ENCODE results near the gene SPOCK1. TPM values are rescaled to one million over a fixed set of nuclear protein-coding genes. Genes with fewer than 3 reads are reported as not detected.

SPOCK1 gene
- total RNA-seq, 1 experiment from 2014 or later, result 0.27 TPM

DNA sequence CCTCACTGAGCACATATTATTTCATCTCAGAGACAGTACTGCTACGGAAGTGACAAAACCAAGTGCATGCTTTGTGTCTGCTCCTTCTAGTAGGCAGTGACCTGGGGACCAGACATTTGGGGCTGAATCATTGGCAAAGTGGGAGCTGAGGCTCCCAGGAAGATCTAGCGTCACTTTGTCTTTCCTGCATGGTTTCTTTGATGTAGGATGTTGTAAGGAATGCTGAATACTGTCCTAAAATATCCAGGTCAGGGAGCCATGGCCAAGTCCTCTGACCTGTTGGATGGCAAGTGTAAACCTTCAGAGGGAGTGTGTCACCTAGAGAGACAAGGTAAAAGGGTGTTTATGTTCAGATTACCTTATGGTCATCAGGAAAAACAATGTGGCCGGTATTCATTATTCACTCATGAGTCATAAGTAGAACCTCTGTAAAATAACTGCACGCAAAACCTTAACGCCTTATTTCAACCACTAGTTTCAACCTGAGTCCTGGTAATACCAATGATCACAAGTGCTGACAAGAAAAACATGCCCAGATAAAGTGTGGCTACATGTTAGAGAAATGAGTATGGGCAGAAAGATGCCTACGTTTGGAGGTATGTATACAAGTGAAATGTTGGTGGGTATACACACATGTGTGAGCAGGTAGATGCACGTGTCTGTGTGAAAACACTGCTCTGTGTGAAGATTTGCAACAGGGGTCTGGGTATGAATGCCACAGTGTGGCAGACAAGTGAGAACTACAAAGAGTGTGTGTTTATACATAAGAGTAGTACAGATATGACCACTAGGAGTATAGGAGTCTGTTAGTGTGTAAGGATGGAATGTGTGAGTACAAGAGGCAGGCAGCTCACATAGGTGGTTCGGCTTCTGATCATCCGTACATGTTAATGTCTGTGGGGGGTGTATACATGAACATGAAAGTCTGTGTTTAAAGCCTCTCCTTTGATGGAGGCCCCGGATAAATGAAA, 263.9 kb downstream of the SPOCK1 start:
- CTCF ChIA-PET, result no interaction called here
- H3K4me2 ChIP-seq (ENCODE audit: low read length), result peak overlapping the region; percentile 59
- H3K27me3 ChIP-seq (ENCODE audit: insufficient read depth, low read length), result no peaks in the 10 kb centered on the region
- POLR2A ChIA-PET, result no interaction called here
- H3K4me3 ChIP-seq (replicated peaks in 1 of 2; ENCODE audit: low read depth in 1 of 2, low read length in 2 of 2), result no peak overlapping the region
- H3K79me2 ChIP-seq (ENCODE audit: insufficient read depth, low read length), result no peaks in the 10 kb centered on the region
- no peaks in the 10 kb centered on the region for H4K20me1 ChIP-seq (ENCODE audit: insufficient read depth)
- peaks cover 0 to 29% of the 10 kb centered on the region in 2 experiments; a peak in 3 of 4 replicates for H3K4me1 ChIP-seq (ENCODE audit: control insufficient read depth in 1 of 2, insufficient read depth in 2 of 2, low read length in 2 of 2)
- ATAC-seq (peak; percentile 81), DNase-seq (ENCODE audit: low read depth, low spot score) (no peak)
- no peaks in the 10 kb centered on the region for H3K36me3 ChIP-seq (ENCODE audit: control insufficient read depth in 1 of 2, insufficient read depth in 2 of 2, low read length in 2 of 2)
- H3K9me2 ChIP-seq (ENCODE audit: insufficient read depth), result no peaks in the 10 kb centered on the region
- intact Hi-C loops (cut with micrococcal nuclease), result no loop called here
- no peak overlapping the region for H3K27ac ChIP-seq (ENCODE audit: low read depth, low read length)
- H2AFZ ChIP-seq (ENCODE audit: low read depth, low read length, poor library complexity, severe bottlenecking), result peak overlapping the region; percentile 72
- TF ChIP-seq, protein P1, sequence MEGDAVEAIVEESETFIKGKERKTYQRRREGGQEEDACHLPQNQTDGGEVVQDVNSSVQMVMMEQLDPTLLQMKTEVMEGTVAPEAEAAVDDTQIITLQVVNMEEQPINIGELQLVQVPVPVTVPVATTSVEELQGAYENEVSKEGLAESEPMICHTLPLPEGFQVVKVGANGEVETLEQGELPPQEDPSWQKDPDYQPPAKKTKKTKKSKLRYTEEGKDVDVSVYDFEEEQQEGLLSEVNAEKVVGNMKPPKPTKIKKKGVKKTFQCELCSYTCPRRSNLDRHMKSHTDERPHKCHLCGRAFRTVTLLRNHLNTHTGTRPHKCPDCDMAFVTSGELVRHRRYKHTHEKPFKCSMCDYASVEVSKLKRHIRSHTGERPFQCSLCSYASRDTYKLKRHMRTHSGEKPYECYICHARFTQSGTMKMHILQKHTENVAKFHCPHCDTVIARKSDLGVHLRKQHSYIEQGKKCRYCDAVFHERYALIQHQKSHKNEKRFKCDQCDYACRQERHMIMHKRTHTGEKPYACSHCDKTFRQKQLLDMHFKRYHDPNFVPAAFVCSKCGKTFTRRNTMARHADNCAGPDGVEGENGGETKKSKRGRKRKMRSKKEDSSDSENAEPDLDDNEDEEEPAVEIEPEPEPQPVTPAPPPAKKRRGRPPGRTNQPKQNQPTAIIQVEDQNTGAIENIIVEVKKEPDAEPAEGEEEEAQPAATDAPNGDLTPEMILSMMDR (IDR thresholded peaks at IDR 0.05 in 2 of 3, conservative IDR thresholded peaks at IDR 0.05 in 1 of 3; ENCODE audit: borderline replicate concordance in 1 of 3, insufficient read depth in 1 of 3, low read depth in 2 of 3, low read length in 2 of 3), result 0 out of 6 replicates have a peak, but pooled peaks of 1 of the 3 experiments have one; percentile 11
- peak; percentile 39; the same call in 1 of the 2 replicates for TF ChIP-seq FOSL1 (IDR thresholded peaks at IDR 0.05; ENCODE audit: low read depth)
- TF ChIP-seq JUND (IDR thresholded peaks at IDR 0.05), result peak; percentile 34; the same call in 1 of the 2 replicates
- no peak for TF ChIP-seq RAD21 (IDR thresholded peaks at IDR 0.05; ENCODE audit: low read depth)
- no peak for TF ChIP-seq SRF (IDR thresholded peaks at IDR 0.05; ENCODE audit: low read depth)
- no TSS peak for BruUV-seq (replicated peaks)
- RAD21 ChIA-PET (ENCODE audit: low non-redundant PET in 1 of 2, low total read pairs in 2 of 2, uncharacterized antibody in 2 of 2, unreplicated experiment in 2 of 2), result no interaction called here
- no peaks in the 10 kb centered on the region for H3K9me3 ChIP-seq (ENCODE audit: control insufficient read depth in 1 of 2, insufficient read depth in 1 of 2, low read depth in 1 of 2, low read length in 2 of 2)
- H3K9ac ChIP-seq (ENCODE audit: low read length), result no peak overlapping the region

DNA sequence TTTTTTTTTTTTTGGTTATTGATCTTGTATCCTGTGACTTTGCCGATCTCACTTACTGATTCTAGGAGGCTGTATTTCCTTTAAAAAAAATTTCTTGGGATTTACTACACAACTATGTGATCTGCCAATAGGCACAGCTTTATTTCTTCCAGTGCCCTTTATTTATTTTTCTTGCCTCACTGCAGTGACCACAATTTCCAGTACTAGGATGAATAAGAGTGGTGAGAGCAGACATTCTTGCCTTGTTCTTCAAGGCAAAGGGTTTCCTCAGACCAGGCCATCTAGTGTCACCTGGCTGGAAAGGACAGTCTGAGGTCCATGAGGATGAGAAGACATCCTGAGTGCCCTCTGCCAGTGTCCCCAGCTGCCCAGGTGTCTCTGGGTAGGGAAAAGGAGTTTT, 265.4 kb downstream of the SPOCK1 start:
- TF ChIP-seq SIN3A (IDR thresholded peaks at IDR 0.05; ENCODE audit: low read depth), result no peak
- TF ChIP-seq CBX3 (IDR thresholded peaks at IDR 0.05; ENCODE audit: low read depth), result no peak
- TF ChIP-seq ZFX (IDR thresholded peaks at IDR 0.05), result no peak
- TF ChIP-seq TCF7L2 (IDR thresholded peaks at IDR 0.05; ENCODE audit: borderline replicate concordance, extremely low read depth, insufficient read depth, insufficient read length), result no peak
- no peak for TF ChIP-seq MAX (IDR thresholded peaks at IDR 0.05)
- TF ChIP-seq POLR2AphosphoS5 (IDR thresholded peaks at IDR 0.05; ENCODE audit: low read depth, low read length), result no peak
- no peak for TF ChIP-seq SP1 (IDR thresholded peaks at IDR 0.05; ENCODE audit: low read depth)
- TF ChIP-seq ZNF274 (IDR thresholded peaks at IDR 0.05; ENCODE audit: low read depth, low read length), result no peak
- TF ChIP-seq ELF1 (IDR thresholded peaks at IDR 0.05; ENCODE audit: borderline replicate concordance, low read depth), result no peak
- no peak for TF ChIP-seq YY1 (IDR thresholded peaks at IDR 0.05; ENCODE audit: extremely low read depth, insufficient replicate concordance, low read depth, low read length)
- CTCF ChIA-PET, result no interaction called here
- intact Hi-C loops (cut with micrococcal nuclease), result no loop called here

More for the DNA sequence above, 265.4 kb downstream of the SPOCK1 start:
- Histone ChIP-seq H3K4me2 (ENCODE audit: low read length) (no peak overlapping the region), H3K4me1 (ENCODE audit: control insufficient read depth in 1 of 2, insufficient read depth in 2 of 2, low read length in 2 of 2) (peaks cover 0 to 29% of the 10 kb centered on the region in 2 experiments; a peak in 3 of 4 replicates), H3K4me3 (replicated peaks in 1 of 2; ENCODE audit: low read depth in 1 of 2, low read length in 2 of 2) (no peak overlapping the region), H2AFZ (ENCODE audit: low read depth, low read length, poor library complexity, severe bottlenecking) (no peak overlapping the region), H3K36me3 (ENCODE audit: control insufficient read depth in 1 of 2, insufficient read depth in 2 of 2, low read length in 2 of 2) (no peaks in the 10 kb centered on the region), H3K9me3 (ENCODE audit: control insufficient read depth in 1 of 2, insufficient read depth in 1 of 2, low read depth in 1 of 2, low read length in 2 of 2) (no peaks in the 10 kb centered on the region), H4K20me1 (ENCODE audit: insufficient read depth) (no peaks in the 10 kb centered on the region), H3K9me2 (ENCODE audit: insufficient read depth) (no peaks in the 10 kb centered on the region), H3K27ac (ENCODE audit: low read depth, low read length) (no peak overlapping the region), H3K79me2 (ENCODE audit: insufficient read depth, low read length) (no peaks in the 10 kb centered on the region), H3K9ac (ENCODE audit: low read length) (no peak overlapping the region), H3K27me3 (ENCODE audit: insufficient read depth, low read length) (peaks cover 4% of the 10 kb centered on the region; the same call in 1 of the 2 replicates)
- no TSS peak for BruUV-seq (replicated peaks)
- ChIA-PET POLR2A (no interaction called here), RAD21 (ENCODE audit: low non-redundant PET in 1 of 2, low total read pairs in 2 of 2, uncharacterized antibody in 2 of 2, unreplicated experiment in 2 of 2) (no interaction called here)
- DNase-seq (ENCODE audit: low read depth, low spot score) (no peak), ATAC-seq (no peak)

Data from HCT116 (cell line).